HG02642 (cell line): Measurements from ENCODE around the gene TAS2R43.
"Not testable (repeated sequence)": the region's sequence is repeated elsewhere in the genome, so short reads cannot be mapped to it uniquely, and the experiment has no call there.

Experiments used
- ATAC-seq: cut with Tn5 transposase; IDR thresholded peaks from one replicate; pipeline ENCODE4 v1.9.1; 2021; ENCODE audit warnings: mild to moderate bottlenecking; ENCODE audit not compliant: unreplicated experiment, poor library complexity

Gene TAS2R43

DNA sequence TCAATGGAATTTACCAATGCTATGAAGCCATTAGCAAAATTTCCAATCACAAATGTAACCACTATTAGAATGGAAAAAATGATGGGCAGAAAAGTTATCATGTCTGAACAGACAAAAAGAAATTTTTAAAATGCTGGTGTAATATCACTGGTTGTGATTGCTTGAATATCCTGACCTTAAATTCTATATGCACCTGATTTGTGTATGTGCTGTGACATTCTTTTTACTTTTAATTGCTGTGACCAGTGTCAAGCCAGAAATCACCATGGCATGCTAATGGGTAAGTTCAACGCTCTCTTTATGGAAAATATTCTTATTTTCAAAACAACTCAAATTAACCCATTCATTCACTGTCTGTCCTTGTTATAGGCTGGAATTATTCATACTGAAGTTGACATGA lies 29.9 kb downstream of the TAS2R43 start, which contains the start of gene TAS2R46:
TSS of gene TAS2R46 (minus strand) at position 101 of the 400 bp plus-strand sequence. CDS start at position 101, 0 bp downstream.
- ATAC-seq, result not testable (repeated sequence)

DNA sequence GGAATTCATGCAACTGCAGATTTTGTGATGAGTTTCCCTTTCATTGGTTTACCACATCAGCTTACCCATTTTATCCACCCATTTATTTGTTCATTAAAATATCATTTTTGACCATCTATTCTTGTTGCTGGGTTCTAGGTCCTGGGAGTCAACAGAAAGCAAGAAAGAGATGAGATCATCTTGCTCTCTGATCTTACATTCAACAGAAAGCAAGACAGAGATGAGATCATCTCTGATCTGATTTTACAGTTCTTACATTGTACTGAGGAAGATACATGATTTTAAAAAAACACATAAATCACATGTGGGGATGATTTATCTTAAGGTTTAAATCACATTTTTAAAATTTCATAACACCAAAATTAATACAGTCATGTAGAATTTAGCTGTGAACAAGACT lies 32.3 kb downstream of the TAS2R43 start:
- ATAC-seq, result no peak

DNA sequence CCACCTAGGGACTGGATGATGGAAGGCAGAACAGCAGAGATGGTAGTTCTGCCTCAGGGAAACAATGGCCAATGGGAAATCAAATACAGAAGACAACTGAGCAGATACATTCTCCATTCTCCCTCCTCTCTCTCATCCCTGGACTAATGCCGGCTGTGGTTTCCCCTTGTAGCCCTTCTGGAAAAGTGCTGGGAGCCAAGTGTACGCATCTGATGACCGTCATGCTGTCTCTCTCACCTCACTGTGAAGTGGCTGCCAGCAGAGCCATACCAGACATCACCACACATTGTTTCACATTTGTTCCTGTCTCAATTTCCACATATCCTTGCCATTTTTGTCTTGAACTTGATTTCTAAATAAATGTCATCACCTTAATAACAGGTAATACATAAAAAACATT lies 33.1 kb downstream of the TAS2R43 start:
- ATAC-seq, result no peak

DNA sequence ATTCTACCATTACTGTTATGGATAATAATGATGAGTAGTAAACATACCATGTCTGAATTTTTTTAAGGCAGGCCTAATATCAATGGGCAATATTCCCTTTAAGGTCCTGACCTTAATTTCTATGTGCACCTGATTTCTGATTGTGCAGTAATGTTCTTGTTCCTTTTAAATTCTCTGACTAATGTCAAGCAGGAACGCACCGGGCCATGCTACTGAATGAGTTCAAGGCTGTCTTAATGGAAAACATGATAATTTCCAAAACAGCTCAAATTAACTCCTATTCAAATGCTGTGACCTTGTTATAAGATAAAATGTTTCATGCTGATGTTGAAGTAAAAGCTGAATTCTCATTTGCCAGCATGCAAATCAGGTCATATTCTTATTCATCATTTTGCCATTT lies 36.8 kb downstream of the TAS2R43 start:
- no peak for ATAC-seq

DNA sequence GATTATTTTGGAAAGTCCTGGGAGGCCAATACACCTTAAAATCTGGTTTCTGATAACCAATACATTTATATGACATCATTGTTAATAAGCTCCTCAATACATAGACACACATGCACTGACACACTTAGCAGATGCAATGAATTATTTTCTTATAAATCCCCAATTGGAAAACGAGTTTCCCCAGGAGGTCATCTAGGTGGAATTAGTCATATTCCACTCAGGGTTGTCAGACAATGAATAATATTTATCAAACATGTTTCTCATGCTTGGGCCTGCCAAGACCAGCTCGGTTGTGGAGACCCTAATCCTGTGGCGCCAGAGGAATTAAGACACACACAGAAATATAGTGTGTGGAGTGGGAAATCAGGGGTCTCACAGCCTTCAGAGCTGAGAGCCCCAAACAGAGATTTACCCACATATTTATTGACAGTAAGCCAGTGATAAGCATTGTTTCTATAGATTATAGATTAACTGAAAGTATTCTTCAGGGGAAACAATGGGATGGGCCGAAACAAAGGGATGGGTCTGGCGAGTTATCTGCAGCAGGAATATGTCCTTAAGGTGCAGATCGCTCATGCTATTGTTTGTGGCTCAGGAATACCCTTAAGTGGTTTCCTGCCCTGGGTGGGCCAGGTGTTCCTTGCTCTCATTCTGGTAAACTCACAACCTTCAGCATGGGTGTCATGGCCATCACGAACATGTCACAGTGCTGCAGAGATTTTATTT lies 42.1 kb downstream of the TAS2R43 start:
- not testable (repeated sequence) for ATAC-seq

DNA sequence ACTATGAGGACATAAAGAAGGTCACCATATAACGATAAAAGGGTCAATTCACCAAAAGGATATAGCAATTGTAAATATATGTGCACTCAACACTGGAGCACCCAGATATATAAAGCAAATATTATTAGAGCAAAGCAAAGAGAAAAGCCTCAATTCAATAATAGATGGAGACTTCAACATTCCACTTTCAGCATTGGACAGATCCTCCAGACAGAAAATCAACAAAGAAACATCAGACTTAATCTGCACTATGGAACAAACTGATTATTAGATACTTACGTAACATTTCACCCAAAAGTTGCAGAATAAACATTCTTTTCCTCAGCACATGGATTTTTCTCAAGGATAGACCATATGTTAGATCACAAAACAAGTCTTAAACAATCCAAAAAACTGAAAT lies 50.7 kb downstream of the TAS2R43 start:
- not testable (repeated sequence) for ATAC-seq
